ENCODE data around the gene TANGO6.

DNA sequence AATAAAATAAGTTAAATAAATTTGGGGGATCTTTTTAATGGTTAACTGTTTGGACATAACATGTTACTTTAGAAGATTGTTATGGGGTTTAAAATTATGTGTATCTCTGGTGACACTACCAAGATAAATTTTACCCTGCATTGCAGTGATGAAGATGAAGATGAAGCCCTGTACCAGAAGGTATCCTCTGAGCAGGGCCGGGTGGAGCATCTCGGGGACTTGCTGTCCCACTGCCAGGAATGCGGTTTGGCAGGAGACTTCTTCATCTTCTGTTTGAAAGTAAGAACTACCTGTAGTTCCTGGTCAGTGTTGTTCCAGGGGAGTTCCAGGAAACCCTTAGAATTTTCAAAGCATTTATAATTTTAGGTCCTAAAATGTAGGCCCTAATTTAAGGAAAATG is 64.0 kb downstream of the TANGO6 start:
- TF ChIP-seq, protein P1, sequence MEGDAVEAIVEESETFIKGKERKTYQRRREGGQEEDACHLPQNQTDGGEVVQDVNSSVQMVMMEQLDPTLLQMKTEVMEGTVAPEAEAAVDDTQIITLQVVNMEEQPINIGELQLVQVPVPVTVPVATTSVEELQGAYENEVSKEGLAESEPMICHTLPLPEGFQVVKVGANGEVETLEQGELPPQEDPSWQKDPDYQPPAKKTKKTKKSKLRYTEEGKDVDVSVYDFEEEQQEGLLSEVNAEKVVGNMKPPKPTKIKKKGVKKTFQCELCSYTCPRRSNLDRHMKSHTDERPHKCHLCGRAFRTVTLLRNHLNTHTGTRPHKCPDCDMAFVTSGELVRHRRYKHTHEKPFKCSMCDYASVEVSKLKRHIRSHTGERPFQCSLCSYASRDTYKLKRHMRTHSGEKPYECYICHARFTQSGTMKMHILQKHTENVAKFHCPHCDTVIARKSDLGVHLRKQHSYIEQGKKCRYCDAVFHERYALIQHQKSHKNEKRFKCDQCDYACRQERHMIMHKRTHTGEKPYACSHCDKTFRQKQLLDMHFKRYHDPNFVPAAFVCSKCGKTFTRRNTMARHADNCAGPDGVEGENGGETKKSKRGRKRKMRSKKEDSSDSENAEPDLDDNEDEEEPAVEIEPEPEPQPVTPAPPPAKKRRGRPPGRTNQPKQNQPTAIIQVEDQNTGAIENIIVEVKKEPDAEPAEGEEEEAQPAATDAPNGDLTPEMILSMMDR (IDR thresholded peaks at IDR 0.05): no peak
- TF ChIP-seq POLR2A (IDR thresholded peaks at IDR 0.05): no peak
